DND-41 (cell line): ENCODE results near the gene ACP3.

Experiments used
- ATAC-seq: fragments of 200-7000 bp; cut with Tn5 transposase; 3 replicates; pipeline ENCODE4 v1.9.1; 2021; ENCODE audit warnings: low read depth; ENCODE audit not compliant: insufficient read depth
- DNase-seq: peaks from one replicate; pipeline ENCODE4 v3.0.0-alpha.2; 2020
- H2AFZ ChIP-seq: 2 replicates; pipeline ENCODE4 v1.6.0; 2012; ENCODE audit warnings: low read depth, low read length
- H3K27ac ChIP-seq: 2 replicates; pipeline ENCODE4 v1.5.1; 2012; ENCODE audit warnings: low read length, inconsistent platforms
- H3K27me3 ChIP-seq: fragments of 200-600 bp; sonication (generic); 2 replicates; pipeline ENCODE4 v1.6.0; 2012; ENCODE audit warnings: low read length, mild to moderate bottlenecking, inconsistent platforms; ENCODE audit not compliant: insufficient read depth, poor library complexity
- H3K36me3 ChIP-seq: 2 replicates; pipeline ENCODE4 v1.5.1; 2012; ENCODE audit warnings: low read length, inconsistent platforms; ENCODE audit not compliant: insufficient read depth
- H3K4me1 ChIP-seq: 2 replicates; pipeline ENCODE4 v1.5.1; 2012; ENCODE audit warnings: mild to moderate bottlenecking, low read length; ENCODE audit not compliant: insufficient read depth
- H3K4me2 ChIP-seq: 2 replicates; pipeline ENCODE4 v1.6.0; 2012; ENCODE audit warnings: mild to moderate bottlenecking, moderate library complexity, low read length, inconsistent platforms; ENCODE audit not compliant: insufficient read depth
- H3K4me3 ChIP-seq, 2 experiments: fragments of 200-600 bp in 1 of 2; shearing (Covaris generic) in 1 of 2; 2 replicates each; pipeline ENCODE4 v1.5.1; 2012 to 2016; ENCODE audit warnings: inconsistent platforms in 2 of 2, low read length in 2 of 2, mild to moderate bottlenecking in 2 of 2, low read depth in 1 of 2, moderate library complexity in 1 of 2
- H3K79me2 ChIP-seq: 2 replicates; pipeline ENCODE4 v1.6.0; 2012; ENCODE audit warnings: low read length, inconsistent platforms; ENCODE audit not compliant: insufficient read depth
- H3K9ac ChIP-seq: 2 replicates; pipeline ENCODE4 v1.6.0; 2012; ENCODE audit warnings: low read depth, mild to moderate bottlenecking, inconsistent platforms, low read length, moderate library complexity
- H3K9me3 ChIP-seq: 2 replicates; pipeline ENCODE4 v1.5.1; 2012; ENCODE audit warnings: low read length, moderate library complexity, mild to moderate bottlenecking, inconsistent platforms; ENCODE audit not compliant: insufficient read depth, severe bottlenecking
- H4K20me1 ChIP-seq: 2 replicates; pipeline ENCODE4 v1.6.0; 2012; ENCODE audit warnings: low read length; ENCODE audit not compliant: insufficient read depth
- EZH2 ChIP-seq: IDR thresholded peaks from 3 replicates; pipeline ENCODE4 v1.6.1; 2012; ENCODE audit warnings: borderline replicate concordance, low read depth, mild to moderate bottlenecking, moderate library complexity, low read length, inconsistent platforms; ENCODE audit not compliant: severe bottlenecking
- TF ChIP-seq, protein P1 (sequence below): IDR thresholded peaks from 2 replicates; pipeline ENCODE4 v1.5.1; 2012; ENCODE audit warnings: borderline replicate concordance, low read length, moderate library complexity, mild to moderate bottlenecking; ENCODE audit not compliant: poor library complexity, severe bottlenecking; ENCODE audit errors: extremely low read depth

Gene ACP3

DNA sequence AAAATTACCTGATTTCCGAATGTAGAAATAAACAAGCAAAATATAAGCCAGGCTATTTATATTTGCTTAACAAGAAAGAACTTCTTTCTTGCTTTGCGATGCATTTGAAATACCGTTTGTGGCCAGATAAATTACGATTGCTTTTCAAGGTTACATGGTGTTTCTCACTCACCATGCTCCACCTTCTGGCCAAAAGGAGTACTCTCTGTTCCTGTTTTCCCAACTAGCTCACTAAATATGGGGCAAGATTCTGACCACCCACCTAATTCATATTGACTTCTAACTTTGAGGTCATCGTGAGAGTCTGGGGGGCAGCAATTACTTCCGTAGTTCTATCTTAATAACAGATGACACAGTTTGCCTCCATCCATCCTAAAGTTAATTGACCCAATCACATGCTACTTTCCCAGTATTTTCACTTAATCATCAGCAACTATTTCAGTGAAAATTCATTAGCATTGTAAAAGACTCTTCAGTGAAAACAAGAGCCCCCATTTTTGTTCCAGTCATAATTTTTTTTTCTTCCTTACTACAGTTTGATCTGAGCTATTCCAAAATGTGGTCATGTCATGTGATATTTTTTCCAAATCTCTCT, 25.9 kb downstream of the ACP3 start:
- Histone ChIP-seq H3K4me3 (no peak overlapping the region), H2AFZ (no peak overlapping the region), H3K4me2 (no peak overlapping the region), H3K79me2 (no peaks in the 10 kb centered on the region), H3K9ac (no peak overlapping the region), H3K4me1 (no peaks in the 10 kb centered on the region), H3K27me3 (peaks cover 22% of the 10 kb centered on the region), H3K27ac (no peak overlapping the region), H3K9me3 (no peaks in the 10 kb centered on the region), H3K36me3 (no peaks in the 10 kb centered on the region), H4K20me1 (0 out of 2 replicates have a peak, but pooled peaks cover 2% of the 10 kb centered on the region)
- peak; percentile 28 for DNase-seq
- peak; percentile 62; the same call in 2 of the 3 replicates for ATAC-seq
- TF ChIP-seq EZH2, result no peak
- TF ChIP-seq, protein P1, sequence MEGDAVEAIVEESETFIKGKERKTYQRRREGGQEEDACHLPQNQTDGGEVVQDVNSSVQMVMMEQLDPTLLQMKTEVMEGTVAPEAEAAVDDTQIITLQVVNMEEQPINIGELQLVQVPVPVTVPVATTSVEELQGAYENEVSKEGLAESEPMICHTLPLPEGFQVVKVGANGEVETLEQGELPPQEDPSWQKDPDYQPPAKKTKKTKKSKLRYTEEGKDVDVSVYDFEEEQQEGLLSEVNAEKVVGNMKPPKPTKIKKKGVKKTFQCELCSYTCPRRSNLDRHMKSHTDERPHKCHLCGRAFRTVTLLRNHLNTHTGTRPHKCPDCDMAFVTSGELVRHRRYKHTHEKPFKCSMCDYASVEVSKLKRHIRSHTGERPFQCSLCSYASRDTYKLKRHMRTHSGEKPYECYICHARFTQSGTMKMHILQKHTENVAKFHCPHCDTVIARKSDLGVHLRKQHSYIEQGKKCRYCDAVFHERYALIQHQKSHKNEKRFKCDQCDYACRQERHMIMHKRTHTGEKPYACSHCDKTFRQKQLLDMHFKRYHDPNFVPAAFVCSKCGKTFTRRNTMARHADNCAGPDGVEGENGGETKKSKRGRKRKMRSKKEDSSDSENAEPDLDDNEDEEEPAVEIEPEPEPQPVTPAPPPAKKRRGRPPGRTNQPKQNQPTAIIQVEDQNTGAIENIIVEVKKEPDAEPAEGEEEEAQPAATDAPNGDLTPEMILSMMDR, result peak; percentile 80

DNA sequence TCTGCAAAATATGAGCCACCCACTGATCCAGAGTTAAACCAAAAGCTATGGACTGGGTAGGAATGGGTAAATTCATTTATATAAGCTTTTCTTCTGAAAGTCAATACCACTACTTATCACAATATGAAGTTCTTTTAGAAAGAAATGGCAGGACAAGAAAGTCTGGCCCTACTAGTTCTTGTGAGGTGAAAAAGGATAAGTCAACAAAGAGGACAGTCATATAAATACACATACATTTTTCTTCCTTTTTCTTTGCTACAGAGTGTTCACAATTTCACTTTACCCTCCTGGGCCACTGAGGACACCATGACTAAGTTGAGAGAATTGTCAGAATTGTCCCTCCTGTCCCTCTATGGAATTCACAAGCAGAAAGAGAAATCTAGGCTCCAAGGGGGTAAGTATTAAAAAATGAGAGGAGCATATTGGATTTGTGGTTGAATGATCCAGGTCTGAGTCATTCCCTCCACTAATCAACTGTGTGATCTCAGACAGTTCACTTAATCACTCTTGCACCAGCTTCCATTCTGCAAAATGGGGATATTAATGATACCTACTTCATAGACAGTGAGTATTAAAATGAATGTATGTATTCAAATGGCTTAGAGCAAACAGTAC, 27.6 kb downstream of the ACP3 start:
- Histone ChIP-seq H3K9ac (no peak overlapping the region), H3K4me2 (no peak overlapping the region), H2AFZ (no peak overlapping the region), H3K4me3 (no peak overlapping the region), H4K20me1 (0 out of 2 replicates have a peak, but pooled peaks cover 2% of the 10 kb centered on the region), H3K27ac (no peak overlapping the region), H3K27me3 (peaks cover 16% of the 10 kb centered on the region), H3K9me3 (no peaks in the 10 kb centered on the region), H3K4me1 (no peaks in the 10 kb centered on the region), H3K79me2 (no peaks in the 10 kb centered on the region), H3K36me3 (no peaks in the 10 kb centered on the region)
- no peak for ATAC-seq
- no peak for DNase-seq
- TF ChIP-seq, protein P1, result no peak
- no peak for TF ChIP-seq EZH2

- 0 out of 2 replicates have a peak, but pooled peaks cover 2% of the 10 kb centered on the region for H4K20me1 ChIP-seq
- no peaks in the 10 kb centered on the region for H3K79me2 ChIP-seq
- no peak overlapping the region for H3K27ac ChIP-seq
- ATAC-seq (no peak), DNase-seq (no peak)
- H3K4me1 ChIP-seq, result no peaks in the 10 kb centered on the region
- H3K36me3 ChIP-seq, result no peaks in the 10 kb centered on the region
- no peak overlapping the region for H3K4me3 ChIP-seq
- TF ChIP-seq, protein P1, result no peak
- TF ChIP-seq EZH2, result no peak
- no peak overlapping the region for H2AFZ ChIP-seq
- H3K4me2 ChIP-seq, result no peak overlapping the region
- H3K9ac ChIP-seq, result no peak overlapping the region
- no peaks in the 10 kb centered on the region for H3K9me3 ChIP-seq
- H3K27me3 ChIP-seq, result peaks cover 16% of the 10 kb centered on the region
Measured at GRCh38 chr3:132346841-132347736, 29.9 kb downstream of the ACP3 start.
